ENCODE data around the gene MAP6. TPM values are rescaled to one million over a fixed set of nuclear protein-coding genes. Genes with fewer than 3 reads are reported as not detected.

The MAP6 gene
- total and polyA plus RNA-seq, 2 of the 13 experiments (the other 11 are each of a cell fraction or from before 2014, with no cell fraction given) = 0.04 TPM; not detected in 1

DNA sequence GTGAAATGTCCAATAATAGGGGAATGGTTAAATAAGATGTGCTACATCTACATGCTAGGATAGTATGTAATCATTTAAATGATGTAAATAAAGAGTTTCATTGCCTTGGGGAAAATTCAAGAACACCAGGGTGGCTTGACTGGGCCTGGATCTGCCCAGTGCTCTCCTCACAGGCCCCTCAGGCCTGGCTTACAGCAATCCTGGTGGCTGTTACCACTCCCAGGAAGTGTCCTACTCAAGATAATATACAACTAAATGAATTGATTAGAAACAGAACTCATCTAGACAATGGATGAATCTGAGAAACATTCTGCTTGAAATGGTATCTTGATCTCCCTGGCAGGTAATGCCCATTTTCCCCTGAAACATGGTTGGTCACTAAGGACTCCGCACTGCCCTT, 30.8 kb downstream of the MAP6 start (continued):
- no peak for TF ChIP-seq ZNF446 (CRISPR knock-in tag; IDR thresholded peaks at IDR 0.05)
- no peak for TF ChIP-seq SSRP1 (CRISPR knock-in tag; IDR thresholded peaks at IDR 0.05)
- TF ChIP-seq, protein P1, sequence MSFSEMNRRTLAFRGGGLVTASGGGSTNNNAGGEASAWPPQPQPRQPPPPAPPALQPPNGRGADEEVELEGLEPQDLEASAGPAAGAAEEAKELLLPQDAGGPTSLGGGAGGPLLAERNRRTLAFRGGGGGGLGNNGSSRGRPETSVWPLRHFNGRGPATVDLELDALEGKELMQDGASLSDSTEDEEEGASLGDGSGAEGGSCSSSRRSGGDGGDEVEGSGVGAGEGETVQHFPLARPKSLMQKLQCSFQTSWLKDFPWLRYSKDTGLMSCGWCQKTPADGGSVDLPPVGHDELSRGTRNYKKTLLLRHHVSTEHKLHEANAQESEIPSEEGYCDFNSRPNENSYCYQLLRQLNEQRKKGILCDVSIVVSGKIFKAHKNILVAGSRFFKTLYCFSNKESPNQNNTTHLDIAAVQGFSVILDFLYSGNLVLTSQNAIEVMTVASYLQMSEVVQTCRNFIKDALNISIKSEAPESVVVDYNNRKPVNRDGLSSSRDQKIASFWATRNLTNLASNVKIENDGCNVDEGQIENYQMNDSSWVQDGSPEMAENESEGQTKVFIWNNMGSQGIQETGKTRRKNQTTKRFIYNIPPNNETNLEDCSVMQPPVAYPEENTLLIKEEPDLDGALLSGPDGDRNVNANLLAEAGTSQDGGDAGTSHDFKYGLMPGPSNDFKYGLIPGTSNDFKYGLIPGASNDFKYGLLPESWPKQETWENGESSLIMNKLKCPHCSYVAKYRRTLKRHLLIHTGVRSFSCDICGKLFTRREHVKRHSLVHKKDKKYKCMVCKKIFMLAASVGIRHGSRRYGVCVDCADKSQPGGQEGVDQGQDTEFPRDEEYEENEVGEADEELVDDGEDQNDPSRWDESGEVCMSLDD (CRISPR knock-in tag; IDR thresholded peaks at IDR 0.05; ENCODE audit: borderline replicate concordance) = no peak
- no peak for TF ChIP-seq RXRA (CRISPR knock-in tag; IDR thresholded peaks at IDR 0.05)
- TF ChIP-seq ZNF672 (CRISPR knock-in tag; IDR thresholded peaks at IDR 0.05) = no peak

- no peak for ATAC-seq
- intact Hi-C loops (cut with micrococcal nuclease; ENCODE audit: unreplicated experiment) (no loop called here), in situ Hi-C loops (cut with HindIII; ENCODE audit: extremely low pct_ligation_motif_present, low pct_unique_long_range_greater_than_20kb) (no loop called here)
- Histone ChIP-seq H2AFZ (ENCODE audit: low read length) (no peak overlapping the region), H3K27ac (ENCODE audit: extremely low read length, insufficient read depth, low read length) (no peak overlapping the region), H3K4me1 (ENCODE audit: insufficient read depth, low read length) (0 out of 2 replicates have a peak, but pooled peaks cover 7% of the 10 kb centered on the region), H3K9me3 (ENCODE audit: low read length) (no peaks in the 10 kb centered on the region), H3K27me3 (ENCODE audit: control insufficient read depth in 1 of 2, insufficient read depth in 2 of 2, low read length in 2 of 2) (peaks cover 0 to 14% of the 10 kb centered on the region in 2 experiments; a peak in 2 of 5 replicates), H3K9ac (ENCODE audit: insufficient read depth, low read depth, low read length) (no peak overlapping the region), H3K4me3 (replicated peaks in 1 of 3; ENCODE audit: insufficient read depth in 1 of 3, low read depth in 2 of 3, low read length in 3 of 3) (no peak overlapping the region), H3K4me2 (ENCODE audit: low read depth, low read length) (no peak overlapping the region), H3K79me2 (ENCODE audit: insufficient read depth, low read length) (no peaks in the 10 kb centered on the region), H4K20me1 (ENCODE audit: insufficient read depth, low read length) (no peaks in the 10 kb centered on the region), H3K36me3 (replicated peaks in 1 of 2; ENCODE audit: control insufficient read depth in 1 of 2, insufficient read depth in 2 of 2, low read length in 2 of 2) (no peaks in the 10 kb centered on the region)
- WGBS (ENCODE audit: low lambda C conversion rate) = 40% methylated on average over 12 of the region's 16 CpGs
- no peak for FAIRE-seq
- CTCF ChIA-PET (ENCODE audit: low intra/inter-chr PET ratio, low total read pairs) = no interaction called here
- TF ChIP-seq ZHX1 (CRISPR knock-in tag; IDR thresholded peaks at IDR 0.05; ENCODE audit: low read depth) (no peak), TCF12 (IDR thresholded peaks at IDR 0.05) (no peak), TCF12 (CRISPR knock-in tag; IDR thresholded peaks at IDR 0.05) (no peak), TBX2 (CRISPR knock-in tag; IDR thresholded peaks at IDR 0.05; ENCODE audit: borderline replicate concordance) (no peak), POLR2AphosphoS2 (IDR thresholded peaks at IDR 0.05; ENCODE audit: low read depth, low read length) (no peak), MTA3 (CRISPR knock-in tag; IDR thresholded peaks at IDR 0.05) (no peak), ZNF556 (CRISPR knock-in tag; IDR thresholded peaks at IDR 0.05; ENCODE audit: borderline replicate concordance) (no peak)
- POLR2A ChIA-PET = no interaction called here
- no TSS peak for BruUV-seq (replicated peaks)
- DNase-seq (ENCODE audit: low spot score) = no peak
Measured at GRCh38 chr11:75635066-75635862, 33.6 kb downstream of the MAP6 start.
